Activated naive CD4-positive, alpha-beta T cell treated with anti-CD3 and anti-CD28 coated beads, Interleukin-2, amount 50 U/mL, for 16 hours (primary cell): ENCODE data around the gene PRR5.
"Not testable (repeated sequence)": the region's sequence is repeated elsewhere in the genome, so short reads cannot be mapped to it uniquely, and the experiment has no call there.

ENCODE experiments used
- DNase-seq: peaks from one replicate; pipeline ENCODE4 v3.0.0-alpha.2; 2020

PRR5 gene

DNA sequence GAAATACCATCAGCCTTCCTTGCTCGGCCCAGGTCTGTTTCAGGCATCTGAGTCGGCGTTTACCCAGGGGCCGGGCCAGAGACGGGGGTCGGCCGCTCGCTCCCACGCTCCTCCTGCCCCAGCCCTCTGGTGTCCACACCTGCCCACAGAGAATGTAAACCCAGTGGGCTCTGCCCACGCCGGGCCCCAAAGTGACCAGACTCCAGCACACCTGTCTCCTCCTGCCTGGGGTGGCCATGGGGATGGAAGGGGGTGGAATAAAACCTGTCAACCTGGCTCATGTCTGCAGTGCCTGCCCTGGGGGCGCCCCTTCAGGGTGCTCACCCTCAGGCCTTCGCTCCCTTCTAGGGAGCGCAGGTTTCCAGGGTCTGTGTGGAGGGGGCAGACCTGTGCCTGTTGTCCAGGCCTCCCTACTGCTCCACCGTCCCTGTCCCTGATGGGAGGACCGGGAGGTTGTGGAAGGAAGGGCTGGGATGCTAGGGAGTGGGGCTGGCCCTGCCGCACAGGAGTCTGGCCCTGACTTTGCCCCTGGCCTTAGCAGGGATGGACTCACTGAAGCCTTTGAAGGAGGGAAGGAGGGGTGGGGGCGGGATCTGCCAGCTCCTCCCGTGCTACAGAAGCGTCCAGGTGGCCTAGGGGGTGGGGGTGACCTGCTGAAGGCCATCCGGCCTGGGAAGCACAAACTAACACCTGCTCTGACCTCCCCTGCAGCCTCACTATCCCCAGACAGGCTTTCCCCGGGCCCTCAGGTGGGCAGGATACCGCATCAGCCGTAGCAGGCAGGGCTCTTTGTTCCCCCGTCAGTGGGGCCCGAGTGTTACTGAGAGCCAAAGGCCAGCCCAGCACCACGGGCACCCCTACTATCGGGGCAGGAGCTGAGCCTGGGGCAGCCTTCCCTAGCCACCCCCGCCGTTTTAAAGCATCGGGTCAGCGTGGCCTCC, 35.7 kb downstream of the PRR5 start:
- DNase-seq, result no peak

DNA sequence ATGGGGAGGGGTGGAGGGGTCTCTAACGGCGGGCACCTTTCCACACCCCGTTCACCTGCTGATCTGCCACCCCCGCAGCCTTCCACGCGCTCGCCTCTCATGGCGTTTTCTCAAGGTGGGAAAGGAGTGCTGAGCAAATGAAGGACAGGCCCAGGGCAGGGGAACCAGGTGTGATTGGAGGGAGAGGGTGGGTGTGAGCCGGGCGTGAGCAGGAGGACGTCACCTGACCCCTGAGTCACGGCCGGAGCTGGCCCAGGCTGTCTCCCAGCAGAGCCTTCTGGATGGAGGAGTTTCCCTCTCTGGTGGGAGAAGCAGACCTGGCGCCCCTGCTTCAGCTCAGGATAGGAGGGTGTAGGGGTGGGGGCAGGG, 36.3 kb downstream of the PRR5 start:
- DNase-seq, result no peak

DNA sequence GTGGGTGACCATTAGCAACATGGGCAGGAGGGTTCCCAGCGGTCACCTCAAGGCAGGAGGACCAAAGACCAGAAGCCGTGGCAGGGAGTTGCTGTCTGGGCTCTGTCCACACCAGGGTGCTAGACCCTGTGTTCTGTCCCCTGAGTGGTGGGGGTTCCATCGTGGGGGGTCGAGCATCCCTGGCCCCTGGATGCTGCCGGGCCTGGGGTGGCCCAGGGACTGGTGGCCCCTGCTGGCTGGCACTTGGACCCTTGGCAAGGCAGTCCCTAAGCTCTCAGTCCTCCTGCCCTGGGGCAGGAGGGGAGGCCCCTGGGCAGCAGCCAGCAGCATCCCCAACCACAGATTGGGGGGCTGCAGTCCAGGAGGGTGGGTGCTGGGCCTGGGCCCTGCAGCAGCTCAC, 37.0 kb downstream of the PRR5 start:
- DNase-seq, result no peak

DNA sequence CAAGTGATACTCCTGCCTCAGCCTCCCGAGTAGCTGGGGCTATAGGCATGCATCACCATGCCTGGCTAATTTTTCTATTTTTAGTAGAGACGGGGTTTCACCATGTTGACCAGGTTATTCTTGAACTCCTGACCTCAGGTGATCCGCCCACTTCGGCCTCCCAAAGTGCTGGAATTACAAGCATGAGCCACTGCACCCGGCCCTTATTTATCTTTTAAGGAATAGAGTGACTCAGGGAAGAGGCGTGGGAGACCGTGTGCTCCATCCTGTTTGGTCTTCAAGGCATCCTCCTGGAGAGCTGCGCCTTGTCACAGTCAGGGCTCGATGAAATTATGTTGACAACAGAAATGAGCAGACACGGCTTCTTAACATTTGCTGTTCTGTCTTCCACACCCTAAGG, 37.7 kb downstream of the PRR5 start:
- DNase-seq, result not testable (repeated sequence)

DNA sequence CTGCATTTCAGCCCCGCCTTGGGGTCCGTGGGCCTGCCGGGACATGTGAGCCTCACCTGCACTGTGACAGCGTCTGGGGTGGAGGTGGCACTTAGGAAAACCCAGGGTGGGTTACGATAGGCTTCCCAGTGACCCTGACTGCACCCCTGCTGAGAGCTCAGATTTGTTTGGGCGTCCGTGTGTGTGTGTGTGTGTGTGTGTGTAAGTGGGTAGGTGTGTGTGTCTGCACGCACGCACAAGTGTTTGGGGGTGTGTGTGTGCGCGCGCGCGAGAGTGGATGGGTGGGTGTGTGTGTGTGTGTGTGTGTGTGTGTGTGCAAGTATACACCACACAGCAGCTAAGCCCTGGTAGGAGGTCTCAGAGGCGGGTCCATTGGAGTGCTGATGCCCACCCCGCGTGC, 38.3 kb downstream of the PRR5 start:
- DNase-seq, result no peak

DNA sequence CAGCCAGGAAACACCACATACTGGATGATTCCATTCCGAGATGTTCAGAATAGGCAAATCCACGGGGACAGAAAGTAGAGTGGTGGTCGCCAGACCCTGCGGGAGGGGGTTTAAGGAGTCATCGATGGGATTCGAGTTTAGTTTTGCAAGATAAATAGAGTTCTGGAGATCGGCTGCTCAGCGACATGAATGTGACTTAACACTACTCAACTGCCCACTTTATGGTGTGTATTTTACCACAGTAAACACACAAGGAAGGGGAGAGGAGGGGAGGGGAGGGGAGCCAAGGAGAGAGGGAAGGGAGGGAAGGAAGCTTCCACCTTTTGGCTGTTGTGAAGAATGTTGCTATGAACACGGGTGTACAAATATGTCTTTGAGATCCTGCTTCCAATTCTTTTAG, 39.9 kb downstream of the PRR5 start:
- no peak for DNase-seq

DNA sequence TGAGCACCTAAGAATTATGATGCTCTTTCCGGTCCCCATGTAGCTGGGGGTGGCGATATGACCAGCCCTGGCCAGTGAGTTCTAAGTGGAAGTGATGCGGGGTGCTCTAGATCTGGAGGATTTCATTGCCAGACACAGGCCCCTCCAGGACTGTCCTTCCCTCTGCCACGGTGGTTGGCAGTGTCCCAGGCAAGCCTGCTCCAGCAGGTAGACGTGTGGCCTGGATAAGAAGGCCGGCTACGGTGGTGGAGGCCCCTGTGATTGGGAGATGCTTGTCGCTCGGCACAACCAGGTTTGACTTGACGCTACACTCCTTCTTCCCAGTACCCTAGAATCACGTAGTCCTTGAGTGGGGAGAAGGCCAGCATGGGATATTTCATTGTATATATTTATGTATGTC, 41.2 kb downstream of the PRR5 start:
- no peak for DNase-seq

DNA sequence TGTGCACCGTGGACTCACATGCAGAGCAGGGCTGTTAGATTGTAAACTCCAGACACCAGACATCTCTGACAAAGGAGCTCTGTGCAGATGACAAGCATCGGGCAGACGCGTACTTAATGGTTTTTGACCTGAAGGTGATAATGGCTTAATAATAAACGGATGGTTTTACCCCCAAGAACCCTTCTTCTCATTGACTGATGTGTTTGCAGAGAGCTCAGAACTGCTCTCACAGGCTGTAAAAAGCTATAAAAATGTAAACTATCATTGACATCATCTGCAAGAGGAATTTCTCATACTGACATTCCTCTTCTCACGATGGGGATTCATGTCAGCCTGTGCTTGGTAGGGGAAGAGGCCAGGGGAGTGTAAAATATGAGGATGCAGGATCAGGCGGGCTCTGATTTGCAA, 41.8 kb downstream of the PRR5 start:
- DNase-seq, result no peak

DNA sequence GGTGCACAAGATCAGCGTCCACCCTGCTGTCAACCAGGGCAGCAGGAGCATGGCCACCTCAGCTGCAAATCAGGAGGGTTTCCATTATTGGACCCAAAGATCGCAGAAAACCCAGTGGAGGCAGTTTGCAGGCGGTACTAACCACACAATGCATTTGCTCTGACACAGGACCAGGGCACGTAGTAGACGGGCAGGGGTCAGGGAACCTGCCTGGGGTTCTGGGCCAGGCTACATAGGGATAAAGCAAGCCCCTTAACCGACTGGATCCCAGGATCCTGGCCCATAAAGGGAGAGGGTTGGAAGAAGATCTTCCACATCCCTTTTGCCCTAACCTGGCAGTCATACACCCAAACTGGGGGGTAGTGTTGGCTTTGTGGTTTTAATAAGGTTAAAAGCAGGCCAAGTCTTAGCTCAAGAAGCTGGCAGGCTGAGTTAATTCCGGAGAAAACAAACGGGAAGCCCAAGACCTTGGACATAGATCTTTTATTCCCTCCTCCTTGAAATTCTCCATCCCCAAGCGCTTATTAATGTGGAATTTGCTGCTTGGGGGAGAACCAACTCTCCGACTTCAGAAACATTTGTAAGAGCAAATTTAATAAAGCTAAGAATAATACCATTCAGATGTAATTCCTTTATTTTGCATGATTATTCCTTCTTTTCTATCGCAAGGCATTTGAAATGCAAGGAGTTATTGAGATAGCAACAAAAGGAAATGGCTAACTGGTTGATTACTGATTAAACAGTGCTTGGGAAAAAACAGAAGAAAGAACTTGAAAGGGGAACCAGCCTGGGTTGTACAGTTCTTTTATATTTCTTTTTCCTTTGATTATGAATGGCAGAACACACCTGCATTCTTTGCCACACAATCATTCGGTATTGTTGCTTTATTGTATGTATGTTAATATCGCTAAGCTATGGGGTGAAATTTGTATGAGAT, 44.1 kb downstream of the PRR5 start:
- no peak for DNase-seq

DNA sequence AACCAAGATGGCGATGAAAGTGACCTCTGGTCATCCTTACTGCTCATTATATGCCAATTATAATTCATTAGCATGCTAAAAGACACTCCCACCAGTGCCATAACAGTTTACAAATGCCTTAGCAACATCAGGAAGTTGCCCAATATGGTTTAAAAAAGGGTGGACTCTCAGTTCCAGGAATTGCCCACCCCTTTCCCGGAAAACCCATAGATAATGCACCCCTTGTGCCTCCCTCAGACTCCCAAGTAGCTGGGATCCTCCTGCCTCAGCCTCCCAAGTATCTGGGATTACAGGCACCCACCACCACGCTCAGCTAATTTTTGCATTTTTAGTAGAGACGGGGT, 45.8 kb downstream of the PRR5 start:
- not testable (repeated sequence) for DNase-seq

DNA sequence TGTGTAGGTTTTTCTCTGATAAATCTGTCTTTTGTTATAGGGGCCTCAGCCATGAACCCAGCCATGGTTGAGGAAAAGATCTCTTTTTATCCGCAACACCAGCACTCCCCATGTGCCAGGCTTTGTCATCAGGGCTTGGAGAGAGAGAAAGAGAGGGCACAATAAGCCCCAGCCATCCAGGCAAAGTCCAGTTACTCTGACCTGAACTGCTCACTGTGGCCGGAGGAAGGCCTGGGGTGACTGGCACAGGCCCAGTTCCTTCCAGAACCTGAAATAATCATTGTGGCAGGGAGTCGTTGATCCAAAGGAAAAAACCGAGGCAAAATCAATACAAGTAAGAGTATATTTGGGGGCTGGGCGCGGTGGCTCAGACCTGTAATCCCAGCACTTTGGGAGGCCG, 46.5 kb downstream of the PRR5 start:
- no peak for DNase-seq

DNA sequence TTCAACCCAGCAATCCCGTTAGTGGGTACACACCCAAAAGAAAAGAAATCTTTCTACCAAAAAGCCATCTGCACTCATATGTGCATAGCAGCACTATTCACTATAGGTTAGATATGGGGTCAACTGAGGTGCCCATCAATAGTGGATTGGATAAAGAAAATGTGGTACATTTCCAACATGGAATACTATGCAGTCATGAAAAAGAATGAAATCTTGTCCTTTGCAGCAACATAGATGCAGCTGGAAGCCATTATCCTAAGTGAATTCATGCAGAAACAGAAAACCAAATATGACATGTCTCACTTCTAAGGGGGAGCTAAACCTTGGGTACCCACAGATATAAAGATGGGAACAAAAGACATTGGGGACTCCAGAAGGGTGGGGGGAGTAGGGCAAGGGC, 48.5 kb downstream of the PRR5 start:
- no peak for DNase-seq

DNA sequence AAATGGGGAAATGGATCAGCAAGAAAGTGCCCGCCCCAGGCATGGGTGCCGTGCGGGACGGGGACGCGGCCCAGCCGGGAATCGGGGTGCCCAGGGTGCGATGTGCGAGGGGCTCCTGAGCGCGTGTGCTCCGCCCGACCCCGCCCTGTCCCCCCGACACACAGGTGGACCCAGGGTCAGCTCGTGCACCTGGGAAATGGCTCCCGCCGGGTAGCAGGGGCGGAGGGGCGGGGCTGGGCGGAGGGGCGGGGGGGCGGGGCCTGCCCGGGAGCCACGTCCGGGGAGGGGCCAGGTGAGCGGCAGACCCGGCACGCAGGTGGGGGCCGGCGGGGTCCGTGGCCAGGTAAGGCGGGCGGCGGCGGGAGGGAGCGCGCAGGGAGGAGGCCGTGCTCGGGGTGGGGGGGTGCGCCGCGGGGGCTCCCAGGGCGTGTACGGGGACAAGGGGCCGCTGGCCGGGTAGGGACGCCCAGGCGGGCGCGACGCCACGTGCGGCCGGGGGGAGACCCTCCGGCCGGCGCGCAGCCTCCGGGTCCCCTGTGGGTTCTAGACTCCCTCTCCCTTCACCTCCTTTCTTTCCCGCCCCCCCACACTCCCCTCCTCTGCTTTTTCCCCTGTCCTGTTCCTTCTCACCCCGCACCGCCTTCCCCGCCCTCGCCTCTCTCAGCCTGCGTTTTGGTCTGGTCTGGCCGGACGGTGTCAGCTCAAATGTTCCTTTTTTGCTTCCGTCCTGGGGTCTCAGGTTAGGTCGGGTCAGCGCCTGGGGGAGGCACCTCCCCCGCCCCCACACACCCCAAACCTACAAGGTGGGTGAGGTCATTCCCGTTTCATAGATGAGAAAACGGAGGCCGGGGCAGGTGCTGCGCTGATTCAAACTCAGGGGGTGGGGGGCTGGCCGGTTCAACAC, 50.5 kb downstream of the PRR5 start, which contains the start of gene ARHGAP8:
TSS of gene ARHGAP8 (plus strand) at position 291 of the 904 bp plus-strand sequence. CDS start 33,953 bp downstream, outside the sequence.
- DNase-seq, result no peak

DNA sequence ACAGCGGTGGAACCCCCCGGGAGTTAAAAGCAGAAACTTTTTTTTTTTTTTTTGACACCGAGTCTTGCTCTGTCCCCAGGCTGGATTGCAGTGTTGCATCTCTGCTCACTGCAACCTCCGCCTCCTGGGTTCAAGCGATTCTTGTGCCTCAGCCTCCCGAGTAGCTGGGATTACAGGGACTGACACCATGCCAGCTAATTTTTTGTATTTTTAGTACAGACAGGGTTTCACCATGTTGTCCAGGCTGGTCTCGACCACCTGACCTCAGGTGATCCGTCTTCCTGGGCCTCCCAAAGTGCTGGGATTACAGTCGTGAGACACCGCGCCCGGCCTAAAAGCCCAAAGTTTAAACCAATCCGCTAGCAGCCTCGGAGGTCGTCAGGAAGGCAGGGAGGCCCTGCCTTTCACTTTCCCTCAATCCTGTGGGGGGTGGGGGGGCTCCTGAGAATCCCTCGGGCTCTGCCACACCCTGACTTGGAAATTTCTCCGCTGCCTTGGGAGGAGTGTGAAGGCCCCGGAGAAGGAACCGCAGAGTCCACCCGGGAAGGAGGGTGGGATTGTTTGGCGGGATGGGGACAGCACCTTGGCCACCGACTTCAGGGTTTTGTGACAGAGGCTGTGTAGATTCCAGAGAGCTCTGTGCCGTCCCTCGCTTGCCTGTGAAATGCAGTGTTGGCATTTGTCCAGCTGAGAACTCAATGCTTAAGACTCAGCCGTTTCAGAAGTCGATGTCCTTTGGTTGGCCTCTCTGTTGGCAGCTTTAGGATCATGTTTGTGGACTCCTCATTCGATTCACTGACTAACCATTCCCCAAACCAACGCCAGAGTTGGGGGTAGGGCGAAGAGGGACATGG, 51.4 kb downstream of the PRR5 start:
- DNase-seq, result no peak

DNA sequence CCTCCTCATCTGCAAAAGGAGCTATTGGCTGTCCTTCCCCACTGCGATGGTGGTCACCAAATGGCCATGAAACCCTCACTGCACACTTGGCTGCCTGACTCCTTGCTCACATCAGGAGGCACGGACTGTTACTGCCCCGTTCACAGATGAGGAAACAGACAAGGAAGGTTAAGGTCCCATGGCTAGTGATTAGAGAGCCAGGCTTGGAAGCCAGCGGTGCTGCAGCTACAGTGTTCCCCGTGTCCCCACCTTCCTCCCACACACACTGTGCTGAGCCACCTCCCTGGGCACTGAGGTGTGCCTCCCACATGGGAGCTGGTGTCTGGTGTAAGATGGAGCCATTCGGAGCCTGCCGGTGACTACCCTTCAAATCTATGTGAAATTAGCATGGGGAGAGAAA, 53.0 kb downstream of the PRR5 start:
- DNase-seq, result no peak

DNA sequence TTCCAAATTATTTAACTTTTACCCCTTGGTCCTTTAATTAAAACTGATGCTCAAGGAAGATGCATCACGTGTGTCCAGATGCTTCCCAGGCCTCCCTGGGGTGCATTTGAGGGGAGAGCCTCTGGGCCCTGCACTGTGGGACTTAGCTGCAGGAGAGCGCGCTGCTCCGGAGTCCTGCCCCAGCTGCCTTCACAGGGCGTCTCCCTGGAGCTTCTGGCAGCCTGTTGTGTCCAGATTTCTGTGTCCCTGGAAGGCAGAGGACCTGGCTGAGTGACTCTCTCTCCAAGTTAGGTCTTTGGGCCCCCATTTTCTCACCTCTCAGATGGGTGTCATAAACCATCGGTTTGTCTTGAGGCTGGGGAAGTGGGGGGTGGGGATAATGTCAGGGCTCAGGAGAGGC, 53.4 kb downstream of the PRR5 start:
- DNase-seq, result no peak

DNA sequence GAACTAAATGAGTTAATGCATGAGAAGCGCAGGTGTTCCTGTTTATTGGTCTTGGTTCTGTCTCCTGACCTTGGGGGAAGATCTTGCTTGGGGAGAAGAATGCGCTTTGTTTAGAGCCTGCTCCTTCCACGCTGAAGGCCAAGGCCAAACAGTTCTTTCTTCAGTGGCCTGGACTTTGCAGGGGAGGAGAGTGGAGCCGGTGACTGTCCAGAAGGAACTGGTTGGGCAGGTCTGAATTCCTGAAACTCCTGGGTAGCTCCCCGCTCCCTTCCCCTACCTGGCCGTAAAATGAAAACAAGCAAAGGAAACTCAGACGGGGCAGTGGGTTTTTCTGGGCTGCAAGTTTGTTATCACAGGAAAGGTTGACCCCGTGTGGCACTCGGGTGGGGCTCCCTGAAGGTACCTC, 54.0 kb downstream of the PRR5 start:
- DNase-seq, result no peak

DNA sequence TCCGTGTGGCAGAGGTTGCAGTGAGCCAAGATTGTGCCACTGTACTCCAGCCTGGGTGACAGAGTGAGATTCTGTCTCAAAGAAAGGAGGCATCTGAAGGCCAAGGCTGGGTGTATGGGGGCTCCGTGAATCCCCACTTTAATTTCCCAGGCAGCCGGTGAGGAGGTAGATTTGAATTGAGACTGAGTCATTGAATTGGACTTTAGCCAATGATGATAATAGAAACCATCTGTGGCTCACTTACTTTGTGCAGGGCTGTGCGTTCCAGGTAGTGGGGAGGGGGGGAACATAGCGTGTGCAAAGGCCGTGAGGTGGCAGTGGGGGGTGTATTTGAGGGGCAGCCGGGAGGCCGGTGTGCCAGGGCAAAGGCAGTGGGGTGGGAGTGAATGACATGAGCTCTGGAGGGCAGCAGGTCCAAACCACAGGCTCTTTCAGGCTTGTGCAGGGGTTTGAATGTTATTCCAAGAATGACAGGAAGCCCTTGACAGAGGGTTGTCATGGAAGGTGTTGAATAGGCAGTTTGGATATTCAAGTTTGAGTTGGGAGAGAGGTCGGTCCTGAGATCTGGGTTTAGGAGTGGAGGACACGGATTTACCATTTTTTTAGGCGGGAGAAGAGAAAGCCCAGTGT, 56.5 kb downstream of the PRR5 start:
- DNase-seq, result no peak

DNA sequence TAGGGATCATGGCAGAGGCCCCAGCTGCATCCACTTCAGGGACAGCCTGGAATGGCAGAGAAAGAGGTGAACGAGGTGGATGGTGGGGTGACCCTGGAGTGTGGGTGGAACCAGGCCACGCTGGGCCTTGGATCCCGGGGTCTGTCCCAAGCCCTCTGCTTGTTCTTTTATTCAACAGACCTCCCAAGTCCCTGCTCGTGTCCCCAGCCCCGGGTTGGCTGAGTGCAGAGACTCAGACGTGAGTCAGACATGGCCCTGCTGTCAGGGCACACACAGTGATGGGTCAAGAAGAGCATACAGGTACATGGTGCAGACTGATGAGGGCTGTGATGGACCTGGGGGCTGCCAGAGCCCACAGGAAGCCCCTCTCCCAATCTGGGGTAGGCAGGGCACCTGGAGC, 57.0 kb downstream of the PRR5 start:
- DNase-seq, result no peak

DNA sequence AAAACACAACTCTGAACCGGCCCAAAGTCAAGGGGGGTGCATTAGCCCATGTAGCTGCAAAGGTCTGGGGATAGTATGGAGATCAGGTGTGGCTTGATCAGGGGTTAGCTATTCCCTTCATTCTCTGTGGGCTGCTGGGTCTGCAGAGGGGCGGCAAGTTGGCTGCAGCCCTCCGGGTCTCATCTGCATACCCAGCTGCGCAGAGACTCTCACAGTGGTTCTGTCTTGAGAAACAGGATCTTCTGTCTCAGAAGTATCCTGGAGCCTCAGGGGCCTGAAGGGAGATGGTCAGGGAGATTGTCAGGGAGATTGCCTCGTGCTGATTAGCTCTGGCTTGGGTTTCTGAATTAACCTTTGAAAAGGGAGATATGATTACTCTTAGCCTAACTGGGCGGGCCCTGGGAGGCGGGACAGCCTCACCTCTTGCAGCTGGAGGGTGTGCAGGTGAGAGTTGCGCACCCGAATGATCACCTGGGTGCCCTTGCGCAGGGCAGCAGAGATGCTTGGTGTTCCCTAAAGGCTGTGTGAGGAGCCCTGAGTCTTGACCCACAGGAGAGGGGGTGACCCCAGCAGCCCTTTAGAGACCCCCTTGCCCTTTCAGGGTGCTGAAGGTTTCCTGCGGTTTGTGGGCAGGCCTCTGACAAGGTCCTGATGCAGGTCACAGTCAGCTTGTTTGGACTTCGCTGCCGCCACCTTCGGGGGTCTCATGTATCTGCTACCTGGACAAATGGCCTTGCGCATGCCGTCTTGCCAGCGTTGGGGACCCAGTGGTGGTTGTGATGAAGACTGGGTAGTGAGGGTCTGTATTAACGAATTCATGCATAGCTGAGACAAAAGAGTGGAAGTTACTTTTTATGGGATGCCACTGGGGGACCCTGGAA, 57.7 kb downstream of the PRR5 start:
- no peak for DNase-seq
